Measurements from ENCODE around the gene BPNT1.

DNA sequence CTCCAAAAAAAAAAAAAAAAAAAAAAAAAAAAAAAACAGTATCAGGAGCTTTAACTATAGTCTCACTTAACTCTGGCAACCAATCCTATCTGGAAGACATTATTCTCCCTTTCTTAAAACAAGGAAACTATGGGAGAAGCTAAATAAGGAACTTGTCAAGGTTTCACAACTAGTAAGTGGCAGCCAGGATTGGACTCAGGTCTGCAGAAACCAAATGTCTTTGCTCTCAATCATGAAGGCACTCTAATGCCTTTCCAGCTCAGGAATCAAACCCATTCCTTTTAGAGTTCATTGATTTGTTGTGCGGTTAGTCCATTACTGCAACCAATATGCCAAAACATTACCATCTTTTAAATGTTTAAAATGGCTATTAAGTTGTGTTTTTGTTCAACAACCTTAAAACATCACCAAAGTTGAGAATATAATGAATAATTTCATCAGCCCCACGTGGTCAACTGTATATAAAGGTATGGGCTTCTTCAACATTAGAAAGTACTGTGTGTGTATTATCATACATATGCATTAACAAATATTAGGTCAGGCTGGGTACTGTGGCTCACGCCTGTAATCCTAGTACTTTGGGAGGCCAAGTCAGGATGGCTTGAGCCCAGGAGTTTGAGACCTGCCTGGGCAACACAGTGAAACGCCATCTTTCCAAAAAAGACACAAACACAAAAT is 44.8 kb downstream of the BPNT1 start:
- TF ChIP-seq CTCF (IDR thresholded peaks at IDR 0.05) (no peak), EZH2 (IDR thresholded peaks at IDR 0.05; ENCODE audit: borderline replicate concordance, insufficient read depth, low read depth, low read length, poor library complexity, severe bottlenecking) (no peak)
